CD14-positive monocyte (primary cell): Measurements from ENCODE around the gene MSI1. TPM values are rescaled to one million over a fixed set of nuclear protein-coding genes. Genes with fewer than 3 reads are reported as not detected.

Experiments
- DNase-seq, 3 donors: peaks; one replicate each; pipeline ENCODE4 v3.0.0-alpha.2; 2011 to 2022
- H2AFZ ChIP-seq: 2 replicates; pipeline ENCODE4 v1.6.0; 2012; ENCODE audit warnings: mild to moderate bottlenecking, low read depth, low read length, inconsistent platforms; ENCODE audit not compliant: insufficient read depth, poor library complexity, severe bottlenecking
- H3K27ac ChIP-seq, 2 donors: 1 replicate in 1 of 2; 2 replicates in 1 of 2; pipeline ENCODE4 v1.5.1; 2012 to 2013; ENCODE audit warnings: low read length in 2 of 2, control low read depth in 1 of 2, inconsistent platforms in 1 of 2, low read depth in 1 of 2, mild to moderate bottlenecking in 1 of 2
- H3K27me3 ChIP-seq, 2 donors: one replicate each; pipeline versions ENCODE4 v1.6.0 to v1.6.1; 2011 to 2013; ENCODE audit warnings: low read length in 2 of 2; ENCODE audit not compliant: control insufficient read depth in 2 of 2, insufficient read depth in 2 of 2
- H3K36me3 ChIP-seq, 2 donors: replicated peaks in 1 of 2; 1 replicate in 1 of 2; 2 replicates in 1 of 2; pipeline versions ENCODE4 v1.5.1 to v1.6.1; 2012 to 2013; ENCODE audit warnings: low read length in 2 of 2, control low read depth in 1 of 2, inconsistent platforms in 1 of 2, mild to moderate bottlenecking in 1 of 2; ENCODE audit not compliant: insufficient read depth in 2 of 2, control insufficient read depth in 1 of 2
- H3K4me1 ChIP-seq, 2 donors: 1 replicate in 1 of 2; 2 replicates in 1 of 2; pipeline versions ENCODE4 v1.5.1 to v1.6.1; 2012 to 2013; ENCODE audit warnings: low read length in 2 of 2, control low read depth in 1 of 2, inconsistent platforms in 1 of 2, mild to moderate bottlenecking in 1 of 2, moderate library complexity in 1 of 2; ENCODE audit not compliant: insufficient read depth in 2 of 2, control insufficient read depth in 1 of 2
- H3K4me2 ChIP-seq: replicated peaks from 2 replicates; pipeline ENCODE3; 2012; ENCODE audit warnings: low read length, moderate library complexity, mild to moderate bottlenecking; ENCODE audit not compliant: poor library complexity, severe bottlenecking; ENCODE audit errors: extremely low read depth
- H3K4me3 ChIP-seq, 3 experiments: fragments of 200-600 bp in 1 of 3; sonication (generic) in 1 of 3; replicated peaks in 1 of 3; 1 replicate in 2 of 3; 2 replicates in 1 of 3; pipeline ENCODE4 v1.5.1; 2011 to 2013; ENCODE audit warnings: low read length in 3 of 3, mild to moderate bottlenecking in 3 of 3, control low read depth in 2 of 3, low read depth in 2 of 3, inconsistent platforms in 1 of 3, moderate library complexity in 1 of 3
- H3K79me2 ChIP-seq: 2 replicates; pipeline ENCODE4 v1.6.0; 2012; ENCODE audit warnings: mild to moderate bottlenecking, control low read depth, inconsistent platforms, low read length, moderate library complexity; ENCODE audit not compliant: insufficient read depth
- H3K9ac ChIP-seq: 2 replicates; pipeline ENCODE4 v1.6.0; 2017; ENCODE audit warnings: low read length, mild to moderate bottlenecking; ENCODE audit not compliant: insufficient read depth, poor library complexity, severe bottlenecking
- H3K9me3 ChIP-seq, 2 donors: replicated peaks in 1 of 2; 1 replicate in 1 of 2; 2 replicates in 1 of 2; pipeline versions ENCODE4 v1.5.1 to v1.6.1; 2012 to 2013; ENCODE audit warnings: low read length in 2 of 2, control low read depth in 1 of 2; ENCODE audit not compliant: control insufficient read depth in 1 of 2, insufficient read depth in 1 of 2
- H4K20me1 ChIP-seq: 2 replicates; pipeline ENCODE4 v1.6.0; 2012; ENCODE audit warnings: mild to moderate bottlenecking, low read length, control low read depth, moderate library complexity; ENCODE audit not compliant: insufficient read depth
- H3K27ac Mint-ChIP-seq, 7 donors: one replicate each; pipeline ENCODE4 v1.8.0; 2020; ENCODE audit warnings: mild to moderate bottlenecking in 7 of 7, mixed read lengths in 7 of 7, moderate library complexity in 6 of 7, inconsistent platforms in 2 of 7
- H3K27me3 Mint-ChIP-seq, 3 donors: one replicate each; pipeline ENCODE4 v1.8.0; 2021 to 2022; ENCODE audit warnings: low read depth in 3 of 3, mild to moderate bottlenecking in 3 of 3, mixed read lengths in 3 of 3, moderate library complexity in 3 of 3, inconsistent platforms in 1 of 3
- H3K36me3 Mint-ChIP-seq, 2 donors: one replicate each; pipeline ENCODE4 v1.8.0; 2020; ENCODE audit warnings: mixed read lengths in 2 of 2, inconsistent platforms in 1 of 2, mild to moderate bottlenecking in 1 of 2
- H3K4me1 Mint-ChIP-seq: one replicate; pipeline ENCODE4 v1.8.0; 2020; ENCODE audit warnings: mild to moderate bottlenecking, mixed read lengths
- H3K4me3 Mint-ChIP-seq, 2 donors: one replicate each; pipeline ENCODE4 v1.8.0; 2020; ENCODE audit warnings: mild to moderate bottlenecking in 2 of 2, mixed read lengths in 2 of 2, moderate library complexity in 1 of 2
- H3K9me3 Mint-ChIP-seq, 7 donors: one replicate each; pipeline ENCODE4 v1.8.0; 2020 to 2022; ENCODE audit warnings: mixed read lengths in 7 of 7, mild to moderate bottlenecking in 6 of 7, moderate library complexity in 6 of 7, inconsistent platforms in 2 of 7
- CTCF ChIP-seq: fragments of 200-600 bp; IDR thresholded peaks from one replicate; pipeline ENCODE4 v1.8.0; 2022; ENCODE audit warnings: antibody characterized with exemption, mild to moderate bottlenecking
- WGBS: methylation state at CpG from one replicate; pipeline ENCODE4 v1.1.5; 2013; ENCODE audit warnings: missing lambda C conversion rate; ENCODE audit not compliant: insufficient coverage; 5-methylcytosine and 5-hydroxymethylcytosine counted together
- intact Hi-C, 2 donors: fragments of 100-400 bp; cut with micrococcal nuclease; formaldehyde crosslinking; loops; one replicate each; pipeline versions ENCODE4 v1.15.0 to v1.15.1; 2023
- polyA plus RNA-seq, 3 donors: library from polyadenylated mRNA; depleted of rRNA in 1 of 3; unstranded in 2 of 3; stranded (reverse) in 1 of 3; fragments of 300-500 nt in 2 of 3; fragments of >200 nt in 1 of 3; fragmentation: Illumina TruSeq in 2 of 3; gene quantifications; 1 replicate in 2 of 3; 2 replicates in 1 of 3; pipeline ENCODE4 v1.2.3, GENCODE V29; 2012 to 2021

Gene MSI1
- polyA plus RNA-seq, 3 donors, result not detected

GRCh38 chr12:120402217-120402616 lies 33.3 kb upstream of the MSI1 start:
- intact Hi-C loops, result no loop called here
- Histone ChIP-seq H3K27ac (no peak overlapping the region), H4K20me1 (no peaks in the 10 kb centered on the region), H3K36me3 (no peaks in the 10 kb centered on the region), H3K4me1 (no peaks in the 10 kb centered on the region), H3K9ac (no peak overlapping the region), H3K9me3 (no peaks in the 10 kb centered on the region), H3K4me2 (no peak overlapping the region), H2AFZ (no peak overlapping the region), H3K79me2 (no peaks in the 10 kb centered on the region), H3K4me3 (no peak overlapping the region), H3K27me3 (peaks cover 0 to 8% of the 10 kb centered on the region in 2 donors)
- peak overlapping the region in 1 of 7 donors; percentile 30 for H3K27ac Mint-ChIP-seq
- H3K9me3 Mint-ChIP-seq, result peaks cover 0 to 4% (median 0%) of the 10 kb centered on the region in 7 donors
- DNase-seq, result no peak
- no peaks in the 10 kb centered on the region for H3K36me3 Mint-ChIP-seq
- no peak for TF ChIP-seq CTCF
- H3K27me3 Mint-ChIP-seq, result peaks cover 9 to 22% (median 22%) of the 10 kb centered on the region in 3 donors
- no peaks in the 10 kb centered on the region for H3K4me1 Mint-ChIP-seq
- 61% methylated on average over 6 of the region's 13 CpGs for WGBS
- H3K4me3 Mint-ChIP-seq, result no peak overlapping the region

- Histone ChIP-seq H2AFZ (no peak overlapping the region), H3K27me3 (peaks cover 0 to 14% of the 10 kb centered on the region in 2 donors), H4K20me1 (no peaks in the 10 kb centered on the region), H3K9ac (no peak overlapping the region), H3K36me3 (no peaks in the 10 kb centered on the region), H3K4me3 (no peak overlapping the region), H3K4me1 (no peaks in the 10 kb centered on the region), H3K4me2 (no peak overlapping the region), H3K27ac (no peak overlapping the region), H3K79me2 (no peaks in the 10 kb centered on the region), H3K9me3 (no peaks in the 10 kb centered on the region)
- peaks cover 14 to 41% (median 33%) of the 10 kb centered on the region in 3 donors for H3K27me3 Mint-ChIP-seq
- no peak for DNase-seq
- intact Hi-C loops, result no loop called here
- H3K27ac Mint-ChIP-seq, result no peak overlapping the region
- no peak overlapping the region for H3K4me3 Mint-ChIP-seq
- WGBS, result no CpG with 5 or more reads among the region's 5 CpGs
- peaks cover 3% of the 10 kb centered on the region for H3K4me1 Mint-ChIP-seq
- no peaks in the 10 kb centered on the region for H3K36me3 Mint-ChIP-seq
- peaks cover 0 to 4% (median 0%) of the 10 kb centered on the region in 7 donors for H3K9me3 Mint-ChIP-seq
- TF ChIP-seq CTCF, result no peak
Measured at GRCh38 chr12:120399531-120399930, 30.6 kb upstream of the MSI1 start.
